ENCODE data around the gene TYMP.

- TF ChIP-seq POLR2A (IDR thresholded peaks at IDR 0.05; ENCODE audit: low read depth) (no peak), EP300 (IDR thresholded peaks at IDR 0.05) (no peak), POLR2AphosphoS5 (IDR thresholded peaks at IDR 0.05) (no peak)
- TF ChIP-seq, protein P1, sequence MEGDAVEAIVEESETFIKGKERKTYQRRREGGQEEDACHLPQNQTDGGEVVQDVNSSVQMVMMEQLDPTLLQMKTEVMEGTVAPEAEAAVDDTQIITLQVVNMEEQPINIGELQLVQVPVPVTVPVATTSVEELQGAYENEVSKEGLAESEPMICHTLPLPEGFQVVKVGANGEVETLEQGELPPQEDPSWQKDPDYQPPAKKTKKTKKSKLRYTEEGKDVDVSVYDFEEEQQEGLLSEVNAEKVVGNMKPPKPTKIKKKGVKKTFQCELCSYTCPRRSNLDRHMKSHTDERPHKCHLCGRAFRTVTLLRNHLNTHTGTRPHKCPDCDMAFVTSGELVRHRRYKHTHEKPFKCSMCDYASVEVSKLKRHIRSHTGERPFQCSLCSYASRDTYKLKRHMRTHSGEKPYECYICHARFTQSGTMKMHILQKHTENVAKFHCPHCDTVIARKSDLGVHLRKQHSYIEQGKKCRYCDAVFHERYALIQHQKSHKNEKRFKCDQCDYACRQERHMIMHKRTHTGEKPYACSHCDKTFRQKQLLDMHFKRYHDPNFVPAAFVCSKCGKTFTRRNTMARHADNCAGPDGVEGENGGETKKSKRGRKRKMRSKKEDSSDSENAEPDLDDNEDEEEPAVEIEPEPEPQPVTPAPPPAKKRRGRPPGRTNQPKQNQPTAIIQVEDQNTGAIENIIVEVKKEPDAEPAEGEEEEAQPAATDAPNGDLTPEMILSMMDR (IDR thresholded peaks at IDR 0.05): no peak
Measured at GRCh38 chr22:50527921-50528681, 1.7 kb downstream of the TYMP start.
